Fibroblast of pulmonary artery (primary cell): ENCODE data around the gene MOB4.

Experiments used
- DNase-seq: peaks from one replicate; pipeline ENCODE4 v3.0.0-alpha.2; 2010; ENCODE audit warnings: low read depth
- H3K4me3 ChIP-seq: replicated peaks from 2 replicates; pipeline ENCODE4 v1.5.1; 2011; ENCODE audit warnings: low read depth, mild to moderate bottlenecking, control low read depth, low read length, moderate library complexity
- CTCF ChIP-seq: IDR thresholded peaks from 2 replicates; pipeline ENCODE4 v1.5.1; 2011; ENCODE audit warnings: mild to moderate bottlenecking, control low read depth, low read length, inconsistent platforms; ENCODE audit errors: missing control alignments

MOB4 gene

GRCh38 chr2:197495433-197496134 is 20.3 kb upstream of the MOB4 start:
- DNase-seq = no peak
- H3K4me3 ChIP-seq = no peak overlapping the region

DNA sequence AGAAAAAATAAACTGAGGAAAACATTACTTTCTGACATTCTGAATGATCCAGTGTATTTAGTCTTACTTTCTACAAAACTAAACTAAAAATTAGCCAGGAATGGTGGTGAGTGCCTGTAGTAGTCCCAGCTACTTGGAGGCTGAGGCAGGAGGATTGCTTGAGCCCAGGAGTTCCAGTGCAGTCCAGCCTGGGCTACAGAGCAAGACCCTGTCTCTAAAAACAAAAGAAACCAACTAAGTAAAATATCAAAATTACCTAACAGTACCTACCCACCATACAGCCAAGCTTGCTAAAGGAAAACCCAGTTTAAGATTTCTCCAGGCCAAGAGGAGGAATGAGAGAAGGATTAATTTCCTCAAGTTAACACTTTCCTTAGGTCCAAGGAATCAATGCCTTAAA is 19.2 kb upstream of the MOB4 start:
- no peak for TF ChIP-seq CTCF
- no peak overlapping the region for H3K4me3 ChIP-seq

More at GRCh38 chr2:197495433-197496134, 20.3 kb upstream of the MOB4 start:
- TF ChIP-seq CTCF = no peak

GRCh38 chr2:197497326-197497725 is 18.5 kb upstream of the MOB4 start:
- TF ChIP-seq CTCF = no peak
- DNase-seq = no peak
- peak overlapping the region; percentile 93 for H3K4me3 ChIP-seq

More for the DNA sequence above, 19.2 kb upstream of the MOB4 start:
- DNase-seq = no peak

DNA sequence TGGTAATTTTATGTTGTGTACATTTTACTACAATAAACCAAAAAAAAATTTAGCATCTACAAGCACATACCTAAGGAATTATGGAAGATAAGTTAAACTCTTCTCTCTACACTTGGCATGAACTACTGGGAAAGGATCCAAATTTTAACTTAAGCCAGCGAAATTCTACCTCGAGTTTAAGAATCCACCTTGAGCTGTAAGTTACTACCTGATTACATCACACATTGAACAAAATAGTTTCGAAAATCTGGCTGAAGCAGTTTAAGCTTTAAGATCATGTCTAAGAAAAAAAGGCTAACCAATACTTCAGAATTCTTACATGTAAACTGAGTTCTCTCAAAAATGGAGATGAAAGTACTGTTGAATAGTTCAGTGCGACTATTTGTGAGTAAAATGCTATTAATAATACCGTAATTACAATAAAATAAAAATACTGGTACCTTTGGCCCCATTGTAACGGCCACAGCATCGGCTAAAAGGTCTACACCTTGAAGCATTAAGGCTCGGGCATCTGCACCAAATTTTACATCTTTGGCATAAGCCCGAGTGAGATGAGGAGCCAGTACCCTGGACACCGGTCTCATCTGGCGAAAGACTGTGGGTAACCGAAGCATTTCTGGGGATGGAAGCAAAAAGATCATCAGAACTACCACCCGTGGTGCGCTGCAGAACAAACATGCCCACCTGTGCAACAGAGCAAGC is 17.5 kb upstream of the MOB4 start:
- TF ChIP-seq CTCF = no peak
- H3K4me3 ChIP-seq = peak overlapping the region; percentile 93
- peak; percentile 11 for DNase-seq

GRCh38 chr2:197498937-197499593 is 16.8 kb upstream of the MOB4 start:
- DNase-seq = peak; percentile 51
- TF ChIP-seq CTCF = no peak
- H3K4me3 ChIP-seq = peak overlapping the region; percentile 93

GRCh38 chr2:197499594-197500502 is 16.0 kb upstream of the MOB4 start, which contains the start of the genes HSPD1 and HSPE1:
Gene HSPD1, minus strand, starts transcription at chr2:197499840. Its CDS starts 992 bp downstream, at chr2:197498848.
Gene HSPE1, plus strand, starts transcription at chr2:197500379. Its CDS starts 58 bp downstream, at chr2:197500437.
- H3K4me3 ChIP-seq = peak within 1 kb of the TSS; percentile 93
- DNase-seq = peak; percentile 100
- TF ChIP-seq CTCF = no peak
